ENCODE results near the gene FRMD8. TPM values are rescaled to one million over a fixed set of nuclear protein-coding genes. Genes with fewer than 3 reads are reported as not detected.

The FRMD8 gene
- total RNA-seq, 1 experiment from 2014 or later = 40.2 TPM

- Mint-ChIP-seq H3K36me3 (ENCODE audit: insufficient read depth, unreplicated experiment) (peaks cover 79% of the 10 kb centered on the region), H3K4me3 (ENCODE audit: low read depth, unreplicated experiment) (peak overlapping the region; percentile 72), H3K27ac (ENCODE audit: unreplicated experiment) (peak overlapping the region; percentile 99), H3K4me1 (ENCODE audit: low read depth, unreplicated experiment) (peaks cover 68% of the 10 kb centered on the region), H3K9me3 (ENCODE audit: low read depth, unreplicated experiment) (no peaks in the 10 kb centered on the region), H3K27me3 (ENCODE audit: unreplicated experiment) (peaks cover 16% of the 10 kb centered on the region)
- no peak for TF ChIP-seq CTCF (IDR thresholded peaks at IDR 0.05; ENCODE audit: unreplicated experiment)
- CTCF ChIA-PET = interaction anchor here (1.0 to 3.8 kb wide), 6 partner anchors 40 to 89 kb away, joined by 4 to 31 read pairs (median 6); no protein-coding TSS in a partner anchor
- no peak for DNase-seq
- BruUV-seq (replicated peaks) = no TSS peak
- intact Hi-C loops (cut with micrococcal nuclease; ENCODE audit: unreplicated experiment) = loop anchor here (5.0 kb wide), 1 partner anchor 37 kb away; the partner anchor contains the start of gene SLC25A45
Measured at GRCh38 chr11:65419460-65419771, 33.0 kb downstream of the FRMD8 start.

- Mint-ChIP-seq H3K4me3 (ENCODE audit: low read depth, unreplicated experiment) (peak overlapping the region; percentile 72), H3K9me3 (ENCODE audit: low read depth, unreplicated experiment) (no peaks in the 10 kb centered on the region), H3K36me3 (ENCODE audit: insufficient read depth, unreplicated experiment) (peaks cover 80% of the 10 kb centered on the region), H3K27ac (ENCODE audit: unreplicated experiment) (peak overlapping the region; percentile 99), H3K27me3 (ENCODE audit: unreplicated experiment) (peaks cover 16% of the 10 kb centered on the region), H3K4me1 (ENCODE audit: low read depth, unreplicated experiment) (peaks cover 68% of the 10 kb centered on the region)
- no peak for TF ChIP-seq CTCF (IDR thresholded peaks at IDR 0.05; ENCODE audit: unreplicated experiment)
- DNase-seq = peak; percentile 89
- BruUV-seq (replicated peaks) = no TSS peak
- CTCF ChIA-PET = interaction anchor here (0.7 to 2.3 kb wide), 7 partner anchors 18 to 440 kb away, joined by 3 to 11 read pairs (median 5); partner anchors contain the start of gene MUS81
- intact Hi-C loops (cut with micrococcal nuclease; ENCODE audit: unreplicated experiment) = loop anchor here (5.0 kb wide), 1 partner anchor 38 kb away; the partner anchor contains the start of gene SLC25A45
Measured at GRCh38 chr11:65419772-65420481, 33.5 kb downstream of the FRMD8 start.

- no TSS peak for BruUV-seq (replicated peaks)
- CTCF ChIA-PET = interaction anchor here (0.7 to 1.8 kb wide), 4 partner anchors 17 to 440 kb away, joined by 3 to 5 read pairs (median 4); partner anchors contain the start of gene MUS81
- Mint-ChIP-seq H3K27me3 (ENCODE audit: unreplicated experiment) (peaks cover 16% of the 10 kb centered on the region), H3K27ac (ENCODE audit: unreplicated experiment) (peak overlapping the region; percentile 99), H3K36me3 (ENCODE audit: insufficient read depth, unreplicated experiment) (peaks cover 80% of the 10 kb centered on the region), H3K4me1 (ENCODE audit: low read depth, unreplicated experiment) (peaks cover 66% of the 10 kb centered on the region), H3K4me3 (ENCODE audit: low read depth, unreplicated experiment) (peak overlapping the region; percentile 90), H3K9me3 (ENCODE audit: low read depth, unreplicated experiment) (no peaks in the 10 kb centered on the region)
- DNase-seq = no peak
- TF ChIP-seq CTCF (IDR thresholded peaks at IDR 0.05; ENCODE audit: unreplicated experiment) = no peak
- intact Hi-C loops (cut with micrococcal nuclease; ENCODE audit: unreplicated experiment) = no loop called here
Measured at GRCh38 chr11:65420506-65420905, 34.1 kb downstream of the FRMD8 start.

GRCh38 chr11:65420979-65421793 lies 34.7 kb downstream of the FRMD8 start:
- no peak for TF ChIP-seq CTCF (IDR thresholded peaks at IDR 0.05; ENCODE audit: unreplicated experiment)
- peak overlapping the region; percentile 99 for H3K27ac Mint-ChIP-seq (ENCODE audit: unreplicated experiment)
- CTCF ChIA-PET = interaction anchor here (1.2 kb wide), 1 partner anchor 86 kb away, joined by 4 read pairs; no protein-coding TSS in a partner anchor
- H3K4me3 Mint-ChIP-seq (ENCODE audit: low read depth, unreplicated experiment) = peak overlapping the region; percentile 90
- DNase-seq = peak; percentile 88
- H3K27me3 Mint-ChIP-seq (ENCODE audit: unreplicated experiment) = peaks cover 16% of the 10 kb centered on the region
- TSS peak; percentile 51 for BruUV-seq (replicated peaks)
- H3K4me1 Mint-ChIP-seq (ENCODE audit: low read depth, unreplicated experiment) = peaks cover 59% of the 10 kb centered on the region
- peaks cover 82% of the 10 kb centered on the region for H3K36me3 Mint-ChIP-seq (ENCODE audit: insufficient read depth, unreplicated experiment)
- H3K9me3 Mint-ChIP-seq (ENCODE audit: low read depth, unreplicated experiment) = no peaks in the 10 kb centered on the region
- intact Hi-C loops (cut with micrococcal nuclease; ENCODE audit: unreplicated experiment) = no loop called here

Data from Calu3 (cell line).